C4-2B (cell line): Measurements from ENCODE around the gene UCP2.

Experiments
- CTCF ChIP-seq: fragments of 450-650 bp; conservative IDR thresholded peaks from 2 replicates; pipeline ENCODE4 v1.5.1; 2017; ENCODE audit warnings: mild to moderate bottlenecking
- ZFX ChIP-seq: fragments of 450-650 bp; IDR thresholded peaks from 2 replicates; pipeline ENCODE4 v1.6.1; 2017

- TF ChIP-seq CTCF = no peak
- TF ChIP-seq ZFX = no peak
Observed at GRCh38 chr11:74004046-74004695, 21.5 kb upstream of the UCP2 start.
